Gastroesophageal sphincter (tissue), 4 donors: ENCODE results near the gene EVPL. TPM values are rescaled to one million over a fixed set of nuclear protein-coding genes. Genes with fewer than 3 reads are reported as not detected.
"Not testable (repeated sequence)": the region's sequence is repeated elsewhere in the genome, so short reads cannot be mapped to it uniquely, and the experiment has no call there.

Experiments used
- ATAC-seq: fragments of 150-250 bp; one replicate; pipeline ENCODE4 v1.9.1; 2016; ENCODE audit warnings: mild to moderate bottlenecking, moderate library complexity
- H3K27ac ChIP-seq, 4 donors: fragments of 200-600 bp; sonication (generic) in 3 of 4; 1 replicate in 3 of 4; 2 replicates in 1 of 4; pipeline ENCODE4 v1.5.1; 2016 to 2019
- H3K27me3 ChIP-seq: fragments of 200-600 bp; sonication (generic); one replicate; pipeline ENCODE4 v1.5.1; 2019
- H3K36me3 ChIP-seq, 2 donors: fragments of 200-600 bp; sonication (generic); one replicate each; pipeline ENCODE4 v1.5.1; 2019; ENCODE audit warnings: control low read depth in 1 of 2
- H3K4me1 ChIP-seq, 3 donors: fragments of 200-600 bp; sonication (generic); 1 replicate in 2 of 3; 2 replicates in 1 of 3; pipeline ENCODE4 v1.5.1; 2016 to 2019; ENCODE audit warnings: control low read depth in 2 of 3
- H3K4me3 ChIP-seq, 2 donors: fragments of 200-600 bp; sonication (generic); one replicate each; pipeline ENCODE4 v1.5.1; 2019; ENCODE audit warnings: mild to moderate bottlenecking in 1 of 2, moderate library complexity in 1 of 2
- H3K9me3 ChIP-seq, 3 donors: fragments of 200-600 bp; sonication (generic); one replicate each; pipeline ENCODE4 v1.5.1; 2017 to 2019; ENCODE audit warnings: control low read depth in 2 of 3
- EP300 ChIP-seq: sonication (generic); formaldehyde crosslinking; IDR thresholded peaks from one replicate; pipeline ENCODE4 v1.6.1; 2017; ENCODE audit warnings: antibody characterized with exemption, mild to moderate bottlenecking
- POLR2A ChIP-seq, 2 donors: fragments of 450-650 bp; IDR thresholded peaks; one replicate each; pipeline ENCODE4 v1.6.1; 2017; ENCODE audit warnings: antibody characterized with exemption in 2 of 2, mild to moderate bottlenecking in 2 of 2, moderate library complexity in 1 of 2
- POLR2AphosphoS5 ChIP-seq: sonication (generic); formaldehyde crosslinking; IDR thresholded peaks from one replicate; pipeline ENCODE4 v1.6.1; 2017; ENCODE audit warnings: antibody characterized with exemption
- WGBS, 2 donors: methylation state at CpG; one replicate each; pipeline ENCODE4 v1.1.5; 2018; ENCODE audit warnings: low coverage in 1 of 2; 5-methylcytosine and 5-hydroxymethylcytosine counted together
- total RNA-seq, 4 donors: library from RNA; depleted of rRNA; stranded (reverse); fragments of >200 nt; gene quantifications; one replicate each; pipeline ENCODE4 v1.1.0, GENCODE V29; 2016
- TF ChIP-seq, protein P1 (sequence below), 4 experiments: fragments of 200-600 bp in 2 of 4; fragments of 450-650 bp in 2 of 4; sonication (generic) in 1 of 4; IDR thresholded peaks; one replicate each; pipeline ENCODE4 v1.5.1; 2017 to 2019; ENCODE audit warnings: antibody characterized with exemption in 4 of 4, mild to moderate bottlenecking in 2 of 4, moderate library complexity in 2 of 4

The EVPL gene
- total RNA-seq, 4 donors from 2014 or later = 1.3 to 6.1 (median 3.1) TPM

DNA sequence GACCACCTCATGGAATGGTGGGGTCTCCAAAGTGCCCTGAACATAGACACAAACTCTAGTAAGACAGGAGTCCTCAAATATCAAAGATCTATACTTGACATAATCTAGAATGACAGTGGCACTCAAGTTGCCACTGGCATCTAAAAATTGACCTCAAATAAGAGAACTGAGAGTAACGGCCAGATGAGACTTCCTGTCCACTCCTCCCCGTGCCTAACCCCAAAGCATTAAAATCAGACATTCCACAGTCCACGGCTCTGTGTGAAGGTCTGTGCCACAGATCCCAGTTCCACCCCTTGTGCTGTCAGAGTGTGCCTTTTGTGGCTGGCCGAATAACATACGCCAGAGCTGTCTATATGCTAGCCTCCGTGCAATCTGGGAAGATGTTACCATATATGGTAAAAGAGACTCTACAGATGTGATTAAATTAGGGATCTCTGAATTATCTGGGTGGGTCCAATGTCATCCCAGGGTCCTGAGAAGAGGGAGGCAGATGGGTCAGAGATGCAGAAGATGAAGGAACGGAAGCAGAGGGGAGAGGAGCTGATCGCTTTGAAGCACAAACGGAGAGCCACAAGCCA lies 21.0 kb upstream of the EVPL start:
- no peaks in the 10 kb centered on the region for H3K4me1 ChIP-seq
- ATAC-seq = no peak
- TF ChIP-seq, protein P1, sequence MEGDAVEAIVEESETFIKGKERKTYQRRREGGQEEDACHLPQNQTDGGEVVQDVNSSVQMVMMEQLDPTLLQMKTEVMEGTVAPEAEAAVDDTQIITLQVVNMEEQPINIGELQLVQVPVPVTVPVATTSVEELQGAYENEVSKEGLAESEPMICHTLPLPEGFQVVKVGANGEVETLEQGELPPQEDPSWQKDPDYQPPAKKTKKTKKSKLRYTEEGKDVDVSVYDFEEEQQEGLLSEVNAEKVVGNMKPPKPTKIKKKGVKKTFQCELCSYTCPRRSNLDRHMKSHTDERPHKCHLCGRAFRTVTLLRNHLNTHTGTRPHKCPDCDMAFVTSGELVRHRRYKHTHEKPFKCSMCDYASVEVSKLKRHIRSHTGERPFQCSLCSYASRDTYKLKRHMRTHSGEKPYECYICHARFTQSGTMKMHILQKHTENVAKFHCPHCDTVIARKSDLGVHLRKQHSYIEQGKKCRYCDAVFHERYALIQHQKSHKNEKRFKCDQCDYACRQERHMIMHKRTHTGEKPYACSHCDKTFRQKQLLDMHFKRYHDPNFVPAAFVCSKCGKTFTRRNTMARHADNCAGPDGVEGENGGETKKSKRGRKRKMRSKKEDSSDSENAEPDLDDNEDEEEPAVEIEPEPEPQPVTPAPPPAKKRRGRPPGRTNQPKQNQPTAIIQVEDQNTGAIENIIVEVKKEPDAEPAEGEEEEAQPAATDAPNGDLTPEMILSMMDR (IDR thresholded peaks at IDR 0.05) = no peak
- TF ChIP-seq EP300 = no peak
- no peak for TF ChIP-seq POLR2AphosphoS5
- peaks cover 0 to 100% of the 10 kb centered on the region in 2 donors for H3K36me3 ChIP-seq
- no peaks in the 10 kb centered on the region for H3K9me3 ChIP-seq
- no peak overlapping the region for H3K27ac ChIP-seq
- H3K27me3 ChIP-seq = no peaks in the 10 kb centered on the region
- no peak overlapping the region for H3K4me3 ChIP-seq
- WGBS, 2 donors = 60 to 67% methylated on average over 2 to 9 of the region's 9 CpGs

DNA sequence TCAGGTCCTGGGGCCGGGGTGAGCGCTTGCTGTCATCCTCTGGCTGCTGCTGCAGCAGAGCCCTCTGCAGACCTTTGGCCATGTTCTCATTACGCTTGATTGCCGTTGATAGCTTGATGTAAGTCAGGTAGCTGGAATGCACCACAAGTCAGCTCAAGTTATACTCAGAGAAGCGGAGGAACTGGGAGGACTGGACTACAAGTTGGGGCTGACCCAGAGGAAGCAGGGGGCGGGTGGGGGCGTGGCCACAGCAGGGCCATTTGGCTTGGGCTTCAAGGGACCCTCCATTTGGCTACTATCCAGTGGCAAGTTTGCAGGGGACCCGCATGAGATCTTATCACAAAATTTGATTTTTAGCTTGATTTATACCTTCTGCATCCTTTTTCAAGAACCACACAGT lies 19.0 kb upstream of the EVPL start:
- Histone ChIP-seq H3K9me3 (no peaks in the 10 kb centered on the region), H3K36me3 (peaks cover 3 to 100% of the 10 kb centered on the region in 2 donors), H3K4me3 (no peak overlapping the region), H3K27me3 (no peaks in the 10 kb centered on the region), H3K27ac (no peak overlapping the region), H3K4me1 (no peaks in the 10 kb centered on the region)
- ATAC-seq = no peak
- WGBS, 2 donors = 57 to 86% methylated on average over 1 to 6 of the region's 8 CpGs
- TF ChIP-seq POLR2A (IDR thresholded peaks at IDR 0.05) (no peak), EP300 (no peak), POLR2AphosphoS5 (no peak)
- TF ChIP-seq, protein P1 (IDR thresholded peaks at IDR 0.05) = no peak

DNA sequence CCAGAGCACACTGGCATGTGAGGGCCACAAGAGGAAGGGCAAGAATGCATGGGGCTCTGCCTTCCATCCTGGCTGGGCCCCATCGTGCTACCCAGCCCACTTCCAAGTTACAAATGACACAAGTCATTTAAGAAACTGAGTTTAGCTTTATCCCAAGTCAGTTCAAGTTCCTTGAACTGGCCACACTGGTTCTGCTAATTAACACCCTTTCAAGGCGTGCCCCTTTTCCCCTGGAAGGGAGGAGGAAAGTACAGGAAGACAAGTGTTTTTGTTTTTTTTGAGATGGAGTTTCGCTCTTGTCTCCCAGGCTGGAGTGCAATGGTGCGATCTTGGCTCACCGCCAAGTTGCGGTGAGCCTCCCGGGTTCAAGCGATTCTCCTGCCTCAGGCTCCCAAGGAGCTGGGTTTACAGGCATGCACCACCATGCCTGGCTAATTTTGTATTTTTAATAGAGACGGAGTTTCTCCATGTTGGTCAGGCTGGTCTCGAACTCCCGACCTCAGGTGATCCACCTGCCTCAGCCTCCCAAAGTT lies 17.4 kb upstream of the EVPL start:
- H3K36me3 ChIP-seq = peaks cover 3 to 100% of the 10 kb centered on the region in 2 donors
- H3K9me3 ChIP-seq, H3K27ac ChIP-seq, H3K4me1 ChIP-seq, H3K27me3 ChIP-seq, H3K4me3 ChIP-seq, ATAC-seq: not testable (repeated sequence)
- 88 to 100% methylated on average over 1 to 7 of the region's 11 CpGs for WGBS, 2 donors

DNA sequence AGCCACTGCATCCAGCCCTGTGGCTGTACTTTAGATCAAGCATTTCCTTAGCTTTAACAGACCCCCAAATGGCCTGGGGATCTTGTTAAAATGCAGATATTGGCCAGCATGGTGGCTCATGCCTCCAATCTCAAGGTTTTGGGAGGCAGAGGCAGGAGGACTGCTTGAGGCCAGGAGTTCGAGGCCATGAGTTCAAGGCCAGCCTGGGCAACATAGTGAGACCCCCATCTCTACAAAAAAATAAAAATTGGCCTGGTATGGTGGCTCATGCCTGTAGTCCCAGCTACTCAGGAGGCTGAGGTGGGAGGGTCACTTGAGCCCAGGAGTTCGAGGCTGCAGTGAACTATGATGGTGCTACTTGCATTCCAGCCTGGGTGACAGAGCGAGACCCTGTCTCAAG lies 15.8 kb upstream of the EVPL start:
- H3K4me3 ChIP-seq, H3K27me3 ChIP-seq, H3K4me1 ChIP-seq, H3K9me3 ChIP-seq, ATAC-seq, H3K27ac ChIP-seq: not testable (repeated sequence)
- 100% methylated on average over 1 to 2 of the region's 3 CpGs for WGBS, 2 donors
- H3K36me3 ChIP-seq = peaks cover 3 to 100% of the 10 kb centered on the region in 2 donors

DNA sequence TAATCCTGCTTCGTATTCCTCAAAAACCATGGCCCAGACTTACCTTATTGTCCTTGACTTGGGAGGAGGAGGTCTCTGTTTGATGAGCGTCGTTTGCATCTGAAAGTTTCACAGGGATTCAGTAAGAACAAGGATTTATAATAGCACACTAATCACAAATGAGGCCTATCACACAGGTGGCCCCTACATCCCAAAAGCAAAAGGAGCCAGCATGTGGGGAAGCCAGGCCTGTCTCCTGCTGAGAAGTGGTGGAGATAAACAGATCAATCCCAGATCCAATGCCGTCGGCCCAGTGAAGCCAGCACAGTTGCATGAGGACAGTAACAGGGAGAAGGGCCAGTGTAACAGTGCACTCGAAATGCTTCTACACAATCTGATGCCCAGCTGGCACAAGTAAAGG lies 13.3 kb upstream of the EVPL start:
- TF ChIP-seq POLR2A (IDR thresholded peaks at IDR 0.05) = no peak
- TF ChIP-seq POLR2AphosphoS5 = no peak
- no peak for TF ChIP-seq EP300
- TF ChIP-seq, protein P1 (IDR thresholded peaks at IDR 0.05) = no peak
- H3K27ac ChIP-seq = peak overlapping the region in 2 of 4 donors; percentile 69 to 75
- H3K4me1 ChIP-seq = peaks cover 0 to 19% (median 11%) of the 10 kb centered on the region in 3 donors
- no peak overlapping the region for H3K4me3 ChIP-seq
- H3K36me3 ChIP-seq = peaks cover 3 to 78% of the 10 kb centered on the region in 2 donors
- no peaks in the 10 kb centered on the region for H3K27me3 ChIP-seq
- no peak for ATAC-seq
- 50 to 81% methylated on average over 3 to 6 of the region's 6 CpGs for WGBS, 2 donors
- no peaks in the 10 kb centered on the region for H3K9me3 ChIP-seq

DNA sequence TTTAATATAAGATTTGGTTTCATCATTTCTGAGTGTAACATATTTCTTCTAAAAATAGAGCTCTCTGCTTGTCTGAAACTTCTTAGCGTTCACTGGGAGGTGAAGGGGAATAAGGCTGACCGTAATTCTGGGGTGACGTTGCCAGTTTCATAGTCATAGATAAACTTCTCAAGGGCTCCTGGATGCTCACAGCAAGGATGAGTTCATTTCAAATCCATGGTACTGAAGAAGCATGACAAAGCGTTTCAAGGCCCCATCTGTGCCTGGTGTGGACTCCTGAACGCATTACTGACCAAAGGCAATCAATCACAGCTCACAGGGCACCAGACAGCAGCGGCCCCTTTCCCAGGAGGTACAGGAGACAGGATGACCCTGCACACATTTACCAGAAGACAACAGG lies 12.0 kb upstream of the EVPL start:
- Histone ChIP-seq H3K27me3 (no peaks in the 10 kb centered on the region), H3K36me3 (peaks cover 3 to 65% of the 10 kb centered on the region in 2 donors), H3K27ac (peak overlapping the region in 3 of 4 donors; percentile 61 to 75 (median 69)), H3K4me3 (no peak overlapping the region), H3K9me3 (no peaks in the 10 kb centered on the region), H3K4me1 (peaks cover 0 to 19% (median 11%) of the 10 kb centered on the region in 3 donors)
- TF ChIP-seq POLR2A (IDR thresholded peaks at IDR 0.05) = no peak
- TF ChIP-seq, protein P1 (IDR thresholded peaks at IDR 0.05) = no peak
- no peak for TF ChIP-seq POLR2AphosphoS5
- TF ChIP-seq EP300 = no peak
- 61 to 80% methylated on average over 3 to 4 of the region's 6 CpGs for WGBS, 2 donors
- ATAC-seq = peak; percentile 47
